ENCODE data around the gene AMACR.

DNA sequence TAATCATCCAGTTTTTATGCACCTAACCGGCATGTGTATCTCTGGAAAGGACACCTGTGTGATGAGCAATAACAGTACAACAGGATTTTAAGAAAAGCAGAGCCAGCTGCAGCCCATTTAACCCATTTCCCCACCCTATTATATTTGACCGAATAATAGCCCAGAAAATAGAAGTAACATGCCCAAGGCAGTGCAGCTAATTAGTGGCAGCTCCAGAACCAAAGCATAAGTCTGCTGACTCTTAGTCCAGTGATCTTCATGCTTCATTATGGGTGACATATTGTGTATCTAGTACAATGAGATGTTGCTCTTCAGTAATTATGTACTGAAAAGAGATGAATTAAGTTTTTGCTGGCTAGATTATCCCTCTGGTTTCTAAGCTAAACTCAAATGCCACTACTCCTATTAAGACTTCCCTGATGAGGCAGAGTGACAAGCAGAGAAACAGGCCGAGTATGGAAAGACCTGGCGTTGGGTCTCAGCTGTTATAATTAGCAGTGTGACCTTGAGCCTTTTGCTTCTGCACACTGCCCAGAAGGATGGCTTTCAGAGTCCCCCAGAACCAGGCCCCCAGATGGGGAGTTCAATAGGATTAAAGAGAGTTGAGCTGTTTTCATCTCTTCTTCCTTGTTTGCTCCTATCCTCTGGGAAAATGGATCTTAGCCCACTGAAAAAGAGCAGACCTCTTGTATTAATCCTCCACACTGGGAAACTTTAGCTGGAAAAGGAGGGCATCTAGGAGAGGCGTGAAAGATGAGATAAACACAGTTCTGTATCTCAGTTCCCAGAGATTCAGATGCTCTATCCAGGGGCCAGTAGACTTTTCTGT is 45.9 kb upstream of the AMACR start:
- TF ChIP-seq SIN3A (conservative IDR thresholded peaks at IDR 0.05 in 1 of 2, IDR thresholded peaks at IDR 0.05 in 1 of 2; ENCODE audit: low read depth in 1 of 2, low read length in 2 of 2) (no peak), CEBPB (IDR thresholded peaks at IDR 0.05; ENCODE audit: low read depth, low read length) (no peak), EP300 (IDR thresholded peaks at IDR 0.05; ENCODE audit: borderline replicate concordance in 1 of 2, low read depth in 2 of 2, low read length in 2 of 2) (no peak), TAF1 (IDR thresholded peaks at IDR 0.05; ENCODE audit: low read depth, low read length) (no peak), POLR2AphosphoS5 (IDR thresholded peaks at IDR 0.05; ENCODE audit: low read depth, low read length) (no peak), RXRA (IDR thresholded peaks at IDR 0.05; ENCODE audit: insufficient read depth, low read depth, low read length) (no peak), POLR2A (IDR thresholded peaks at IDR 0.05; ENCODE audit: control extremely low read depth in 1 of 2, low read depth in 2 of 2, low read length in 2 of 2) (no peak), RFX5 (IDR thresholded peaks at IDR 0.05; ENCODE audit: borderline replicate concordance, low read depth, low read length) (no peak), JUN (IDR thresholded peaks at IDR 0.05; ENCODE audit: low read depth, low read length) (no peak), SUZ12 (IDR thresholded peaks at IDR 0.05; ENCODE audit: low read length) (no peak), PHF8 (conservative IDR thresholded peaks at IDR 0.05; ENCODE audit: low read depth, low read length) (no peak), JUND (IDR thresholded peaks at IDR 0.05; ENCODE audit: low read length) (no peak)
- TF ChIP-seq, protein P1, sequence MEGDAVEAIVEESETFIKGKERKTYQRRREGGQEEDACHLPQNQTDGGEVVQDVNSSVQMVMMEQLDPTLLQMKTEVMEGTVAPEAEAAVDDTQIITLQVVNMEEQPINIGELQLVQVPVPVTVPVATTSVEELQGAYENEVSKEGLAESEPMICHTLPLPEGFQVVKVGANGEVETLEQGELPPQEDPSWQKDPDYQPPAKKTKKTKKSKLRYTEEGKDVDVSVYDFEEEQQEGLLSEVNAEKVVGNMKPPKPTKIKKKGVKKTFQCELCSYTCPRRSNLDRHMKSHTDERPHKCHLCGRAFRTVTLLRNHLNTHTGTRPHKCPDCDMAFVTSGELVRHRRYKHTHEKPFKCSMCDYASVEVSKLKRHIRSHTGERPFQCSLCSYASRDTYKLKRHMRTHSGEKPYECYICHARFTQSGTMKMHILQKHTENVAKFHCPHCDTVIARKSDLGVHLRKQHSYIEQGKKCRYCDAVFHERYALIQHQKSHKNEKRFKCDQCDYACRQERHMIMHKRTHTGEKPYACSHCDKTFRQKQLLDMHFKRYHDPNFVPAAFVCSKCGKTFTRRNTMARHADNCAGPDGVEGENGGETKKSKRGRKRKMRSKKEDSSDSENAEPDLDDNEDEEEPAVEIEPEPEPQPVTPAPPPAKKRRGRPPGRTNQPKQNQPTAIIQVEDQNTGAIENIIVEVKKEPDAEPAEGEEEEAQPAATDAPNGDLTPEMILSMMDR (IDR thresholded peaks at IDR 0.05; ENCODE audit: control extremely low read depth in 1 of 3, insufficient read depth in 1 of 3, low read depth in 1 of 3, low read length in 3 of 3) = no peak
- TF ChIP-seq, protein P2, sequence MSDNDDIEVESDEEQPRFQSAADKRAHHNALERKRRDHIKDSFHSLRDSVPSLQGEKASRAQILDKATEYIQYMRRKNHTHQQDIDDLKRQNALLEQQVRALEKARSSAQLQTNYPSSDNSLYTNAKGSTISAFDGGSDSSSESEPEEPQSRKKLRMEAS (IDR thresholded peaks at IDR 0.05) = no peak

Measured in H1 (cell line).